GM20000 (cell line): ENCODE results near the gene PAFAH2.

Experiments
- DNase-seq: peaks from one replicate; pipeline ENCODE4 v3.0.0; 2012; ENCODE audit warnings: low spot score
- TF ChIP-seq, protein P1 (sequence below): IDR thresholded peaks from 2 replicates; pipeline ENCODE4 v1.5.1; 2012; ENCODE audit warnings: mild to moderate bottlenecking, control low read depth; ENCODE audit errors: extremely low read depth, missing control alignments

PAFAH2 gene

DNA sequence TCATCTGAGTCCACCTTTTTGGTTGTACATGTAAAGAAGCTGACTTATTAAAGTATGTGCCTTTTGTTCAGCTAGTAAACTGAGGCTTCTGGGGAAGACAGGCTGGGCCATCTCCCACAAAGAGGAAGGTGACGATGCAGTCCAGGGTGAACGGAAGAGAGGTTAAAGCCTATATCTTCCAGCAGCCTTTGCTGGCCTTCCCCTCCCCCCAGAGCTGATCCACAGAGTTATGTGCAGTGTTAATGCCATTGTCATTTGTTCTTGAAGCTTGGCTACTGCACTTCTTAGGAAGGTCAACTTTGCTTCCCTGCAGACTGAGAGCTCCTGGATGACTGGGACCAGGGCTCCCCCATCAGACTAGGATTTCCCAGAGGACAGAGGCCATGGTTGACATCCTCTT, 45.9 kb upstream of the PAFAH2 start:
- no peak for DNase-seq
- TF ChIP-seq, protein P1, sequence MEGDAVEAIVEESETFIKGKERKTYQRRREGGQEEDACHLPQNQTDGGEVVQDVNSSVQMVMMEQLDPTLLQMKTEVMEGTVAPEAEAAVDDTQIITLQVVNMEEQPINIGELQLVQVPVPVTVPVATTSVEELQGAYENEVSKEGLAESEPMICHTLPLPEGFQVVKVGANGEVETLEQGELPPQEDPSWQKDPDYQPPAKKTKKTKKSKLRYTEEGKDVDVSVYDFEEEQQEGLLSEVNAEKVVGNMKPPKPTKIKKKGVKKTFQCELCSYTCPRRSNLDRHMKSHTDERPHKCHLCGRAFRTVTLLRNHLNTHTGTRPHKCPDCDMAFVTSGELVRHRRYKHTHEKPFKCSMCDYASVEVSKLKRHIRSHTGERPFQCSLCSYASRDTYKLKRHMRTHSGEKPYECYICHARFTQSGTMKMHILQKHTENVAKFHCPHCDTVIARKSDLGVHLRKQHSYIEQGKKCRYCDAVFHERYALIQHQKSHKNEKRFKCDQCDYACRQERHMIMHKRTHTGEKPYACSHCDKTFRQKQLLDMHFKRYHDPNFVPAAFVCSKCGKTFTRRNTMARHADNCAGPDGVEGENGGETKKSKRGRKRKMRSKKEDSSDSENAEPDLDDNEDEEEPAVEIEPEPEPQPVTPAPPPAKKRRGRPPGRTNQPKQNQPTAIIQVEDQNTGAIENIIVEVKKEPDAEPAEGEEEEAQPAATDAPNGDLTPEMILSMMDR = no peak

GRCh38 chr1:26041978-26042377, 44.1 kb upstream of the PAFAH2 start:
- DNase-seq = no peak
- TF ChIP-seq, protein P1 = no peak

GRCh38 chr1:26041401-26041800, 43.5 kb upstream of the PAFAH2 start:
- DNase-seq = no peak
- TF ChIP-seq, protein P1 = no peak

DNA sequence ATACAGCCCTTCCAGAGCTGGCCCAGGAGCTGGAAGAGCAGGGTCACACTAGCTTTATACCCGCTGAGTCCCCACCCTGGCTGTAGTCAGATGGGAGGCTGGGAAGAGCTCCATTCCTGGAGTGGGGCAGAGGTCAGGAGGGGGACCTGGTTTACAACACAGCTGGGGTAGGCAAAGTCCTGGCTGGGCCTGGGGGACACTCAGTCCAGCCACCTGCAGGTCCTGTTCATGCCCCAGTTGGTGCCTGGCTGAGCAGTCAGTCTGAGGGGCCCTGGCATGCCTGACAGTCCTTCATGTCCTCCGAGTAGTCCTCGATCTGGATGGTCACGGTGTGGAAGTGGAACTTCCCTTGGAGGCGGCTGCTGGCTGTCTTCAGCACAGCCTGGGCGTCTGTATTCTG, 41.0 kb upstream of the PAFAH2 start:
- TF ChIP-seq, protein P1 = no peak
- DNase-seq = no peak

DNA sequence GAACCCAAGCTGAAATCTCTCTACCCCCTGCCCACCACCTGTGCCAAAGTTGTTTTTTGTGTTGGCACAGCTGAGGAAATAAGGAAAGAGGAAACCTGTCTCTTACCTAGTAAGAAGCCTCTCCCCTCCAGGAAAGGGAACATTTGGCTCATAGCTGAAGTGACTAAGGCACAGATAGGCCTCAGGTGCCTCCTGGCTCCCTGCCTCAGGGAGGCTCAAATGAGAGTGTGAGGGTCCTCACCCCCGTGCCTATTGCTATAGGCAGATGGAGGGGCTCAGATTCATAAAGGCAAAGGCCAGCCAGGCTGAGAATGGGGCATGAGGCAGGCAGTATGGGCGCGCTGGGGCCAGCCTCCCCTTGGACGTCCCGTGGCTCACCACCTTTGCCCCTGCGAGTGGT, 40.6 kb upstream of the PAFAH2 start:
- TF ChIP-seq, protein P1 = no peak
- no peak for DNase-seq

DNA sequence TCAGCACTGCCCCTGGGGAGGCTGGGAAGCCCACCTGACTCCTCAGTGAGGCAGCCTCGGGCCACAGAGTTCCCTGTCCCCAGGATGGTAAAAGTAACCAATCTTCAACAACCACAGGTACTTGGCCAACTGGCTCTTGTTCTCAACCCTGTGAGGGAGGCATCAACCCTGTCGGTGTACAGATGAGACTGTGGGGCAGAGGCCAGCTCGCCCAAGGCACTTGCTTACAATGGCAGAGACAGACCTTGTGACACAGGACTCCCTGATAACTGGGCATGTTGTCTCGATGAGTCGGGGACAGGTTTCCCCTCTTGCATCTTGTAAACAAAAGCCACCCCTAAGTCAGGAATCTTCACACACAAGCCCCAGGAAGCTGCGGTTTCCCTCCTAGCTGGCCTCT, 40.0 kb upstream of the PAFAH2 start:
- TF ChIP-seq, protein P1 = no peak
- no peak for DNase-seq

DNA sequence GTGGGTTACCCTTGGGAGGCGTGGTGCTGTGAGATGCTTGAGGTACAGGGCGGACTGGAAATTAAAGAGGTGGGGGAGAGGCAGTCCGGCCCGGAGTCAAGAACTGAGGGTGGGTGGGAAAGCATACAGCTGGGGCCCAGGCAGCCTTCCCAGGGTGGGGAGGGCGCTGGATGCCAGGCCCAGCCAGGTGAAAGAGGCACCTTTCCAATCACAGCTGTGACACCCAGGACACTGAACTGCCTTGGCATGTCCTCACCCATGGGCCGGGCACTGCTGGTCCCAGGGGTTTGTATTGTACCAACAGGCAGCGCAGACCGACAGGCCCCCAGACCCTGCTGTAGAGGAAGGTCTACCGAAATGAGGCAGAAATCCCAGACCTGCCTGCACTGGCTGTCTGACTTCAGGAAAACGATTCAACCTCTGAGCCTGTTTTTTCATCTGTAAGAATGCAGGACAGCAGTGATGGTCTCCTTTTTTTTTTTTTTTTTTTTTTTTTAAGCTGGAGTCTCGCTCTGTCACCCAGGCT, 39.0 kb upstream of the PAFAH2 start:
- TF ChIP-seq, protein P1 = no peak
- DNase-seq = no peak
